HL-60 (cell line): ENCODE data around the gene FBXO34.

Experiments used
- SPI1 ChIP-seq: IDR thresholded peaks from 2 replicates; pipeline ENCODE4 v1.6.1; 2012; ENCODE audit warnings: low read depth, mild to moderate bottlenecking, borderline replicate concordance
- TF ChIP-seq, protein P1 (sequence below): IDR thresholded peaks from one replicate; pipeline ENCODE4 v1.5.1; 2011; ENCODE audit warnings: low read length, control low read depth, inconsistent platforms; ENCODE audit not compliant: insufficient read depth

- TF ChIP-seq, protein P1, sequence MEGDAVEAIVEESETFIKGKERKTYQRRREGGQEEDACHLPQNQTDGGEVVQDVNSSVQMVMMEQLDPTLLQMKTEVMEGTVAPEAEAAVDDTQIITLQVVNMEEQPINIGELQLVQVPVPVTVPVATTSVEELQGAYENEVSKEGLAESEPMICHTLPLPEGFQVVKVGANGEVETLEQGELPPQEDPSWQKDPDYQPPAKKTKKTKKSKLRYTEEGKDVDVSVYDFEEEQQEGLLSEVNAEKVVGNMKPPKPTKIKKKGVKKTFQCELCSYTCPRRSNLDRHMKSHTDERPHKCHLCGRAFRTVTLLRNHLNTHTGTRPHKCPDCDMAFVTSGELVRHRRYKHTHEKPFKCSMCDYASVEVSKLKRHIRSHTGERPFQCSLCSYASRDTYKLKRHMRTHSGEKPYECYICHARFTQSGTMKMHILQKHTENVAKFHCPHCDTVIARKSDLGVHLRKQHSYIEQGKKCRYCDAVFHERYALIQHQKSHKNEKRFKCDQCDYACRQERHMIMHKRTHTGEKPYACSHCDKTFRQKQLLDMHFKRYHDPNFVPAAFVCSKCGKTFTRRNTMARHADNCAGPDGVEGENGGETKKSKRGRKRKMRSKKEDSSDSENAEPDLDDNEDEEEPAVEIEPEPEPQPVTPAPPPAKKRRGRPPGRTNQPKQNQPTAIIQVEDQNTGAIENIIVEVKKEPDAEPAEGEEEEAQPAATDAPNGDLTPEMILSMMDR = no peak
- TF ChIP-seq SPI1 = no peak
These were observed 45.3 kb downstream of the FBXO34 start for GRCh38 chr14:55316564-55316963.
